CD14-positive monocyte (primary cell): Measurements from ENCODE around the gene GPR26. TPM values are rescaled to one million over a fixed set of nuclear protein-coding genes. Genes with fewer than 3 reads are reported as not detected.

Experiments used
- DNase-seq, 3 donors: peaks; one replicate each; pipeline ENCODE4 v3.0.0-alpha.2; 2011 to 2022
- H2AFZ ChIP-seq: 2 replicates; pipeline ENCODE4 v1.6.0; 2012; ENCODE audit warnings: mild to moderate bottlenecking, low read depth, low read length, inconsistent platforms; ENCODE audit not compliant: insufficient read depth, poor library complexity, severe bottlenecking
- H3K27ac ChIP-seq, 2 donors: 1 replicate in 1 of 2; 2 replicates in 1 of 2; pipeline ENCODE4 v1.5.1; 2012 to 2013; ENCODE audit warnings: low read length in 2 of 2, control low read depth in 1 of 2, inconsistent platforms in 1 of 2, low read depth in 1 of 2, mild to moderate bottlenecking in 1 of 2
- H3K27me3 ChIP-seq, 2 donors: one replicate each; pipeline versions ENCODE4 v1.6.0 to v1.6.1; 2011 to 2013; ENCODE audit warnings: low read length in 2 of 2; ENCODE audit not compliant: control insufficient read depth in 2 of 2, insufficient read depth in 2 of 2
- H3K36me3 ChIP-seq, 2 donors: replicated peaks in 1 of 2; 1 replicate in 1 of 2; 2 replicates in 1 of 2; pipeline versions ENCODE4 v1.5.1 to v1.6.1; 2012 to 2013; ENCODE audit warnings: low read length in 2 of 2, control low read depth in 1 of 2, inconsistent platforms in 1 of 2, mild to moderate bottlenecking in 1 of 2; ENCODE audit not compliant: insufficient read depth in 2 of 2, control insufficient read depth in 1 of 2
- H3K4me1 ChIP-seq, 2 donors: 1 replicate in 1 of 2; 2 replicates in 1 of 2; pipeline versions ENCODE4 v1.5.1 to v1.6.1; 2012 to 2013; ENCODE audit warnings: low read length in 2 of 2, control low read depth in 1 of 2, inconsistent platforms in 1 of 2, mild to moderate bottlenecking in 1 of 2, moderate library complexity in 1 of 2; ENCODE audit not compliant: insufficient read depth in 2 of 2, control insufficient read depth in 1 of 2
- H3K4me2 ChIP-seq: replicated peaks from 2 replicates; pipeline ENCODE3; 2012; ENCODE audit warnings: low read length, moderate library complexity, mild to moderate bottlenecking; ENCODE audit not compliant: poor library complexity, severe bottlenecking; ENCODE audit errors: extremely low read depth
- H3K4me3 ChIP-seq, 3 experiments: fragments of 200-600 bp in 1 of 3; sonication (generic) in 1 of 3; replicated peaks in 1 of 3; 1 replicate in 2 of 3; 2 replicates in 1 of 3; pipeline ENCODE4 v1.5.1; 2011 to 2013; ENCODE audit warnings: low read length in 3 of 3, mild to moderate bottlenecking in 3 of 3, control low read depth in 2 of 3, low read depth in 2 of 3, inconsistent platforms in 1 of 3, moderate library complexity in 1 of 3
- H3K79me2 ChIP-seq: 2 replicates; pipeline ENCODE4 v1.6.0; 2012; ENCODE audit warnings: mild to moderate bottlenecking, control low read depth, inconsistent platforms, low read length, moderate library complexity; ENCODE audit not compliant: insufficient read depth
- H3K9ac ChIP-seq: 2 replicates; pipeline ENCODE4 v1.6.0; 2017; ENCODE audit warnings: low read length, mild to moderate bottlenecking; ENCODE audit not compliant: insufficient read depth, poor library complexity, severe bottlenecking
- H3K9me3 ChIP-seq, 2 donors: replicated peaks in 1 of 2; 1 replicate in 1 of 2; 2 replicates in 1 of 2; pipeline versions ENCODE4 v1.5.1 to v1.6.1; 2012 to 2013; ENCODE audit warnings: low read length in 2 of 2, control low read depth in 1 of 2; ENCODE audit not compliant: control insufficient read depth in 1 of 2, insufficient read depth in 1 of 2
- H4K20me1 ChIP-seq: 2 replicates; pipeline ENCODE4 v1.6.0; 2012; ENCODE audit warnings: mild to moderate bottlenecking, low read length, control low read depth, moderate library complexity; ENCODE audit not compliant: insufficient read depth
- H3K27ac Mint-ChIP-seq, 7 donors: one replicate each; pipeline ENCODE4 v1.8.0; 2020; ENCODE audit warnings: mild to moderate bottlenecking in 7 of 7, mixed read lengths in 7 of 7, moderate library complexity in 6 of 7, inconsistent platforms in 2 of 7
- H3K27me3 Mint-ChIP-seq, 3 donors: one replicate each; pipeline ENCODE4 v1.8.0; 2021 to 2022; ENCODE audit warnings: low read depth in 3 of 3, mild to moderate bottlenecking in 3 of 3, mixed read lengths in 3 of 3, moderate library complexity in 3 of 3, inconsistent platforms in 1 of 3
- H3K36me3 Mint-ChIP-seq, 2 donors: one replicate each; pipeline ENCODE4 v1.8.0; 2020; ENCODE audit warnings: mixed read lengths in 2 of 2, inconsistent platforms in 1 of 2, mild to moderate bottlenecking in 1 of 2
- H3K4me1 Mint-ChIP-seq: one replicate; pipeline ENCODE4 v1.8.0; 2020; ENCODE audit warnings: mild to moderate bottlenecking, mixed read lengths
- H3K4me3 Mint-ChIP-seq, 2 donors: one replicate each; pipeline ENCODE4 v1.8.0; 2020; ENCODE audit warnings: mild to moderate bottlenecking in 2 of 2, mixed read lengths in 2 of 2, moderate library complexity in 1 of 2
- H3K9me3 Mint-ChIP-seq, 7 donors: one replicate each; pipeline ENCODE4 v1.8.0; 2020 to 2022; ENCODE audit warnings: mixed read lengths in 7 of 7, mild to moderate bottlenecking in 6 of 7, moderate library complexity in 6 of 7, inconsistent platforms in 2 of 7
- CTCF ChIP-seq: fragments of 200-600 bp; IDR thresholded peaks from one replicate; pipeline ENCODE4 v1.8.0; 2022; ENCODE audit warnings: antibody characterized with exemption, mild to moderate bottlenecking
- WGBS: methylation state at CpG from one replicate; pipeline ENCODE4 v1.1.5; 2013; ENCODE audit warnings: missing lambda C conversion rate; ENCODE audit not compliant: insufficient coverage; 5-methylcytosine and 5-hydroxymethylcytosine counted together
- intact Hi-C, 2 donors: fragments of 100-400 bp; cut with micrococcal nuclease; formaldehyde crosslinking; loops; one replicate each; pipeline versions ENCODE4 v1.15.0 to v1.15.1; 2023
- polyA plus RNA-seq, 3 donors: library from polyadenylated mRNA; depleted of rRNA in 1 of 3; unstranded in 2 of 3; stranded (reverse) in 1 of 3; fragments of 300-500 nt in 2 of 3; fragments of >200 nt in 1 of 3; fragmentation: Illumina TruSeq in 2 of 3; gene quantifications; 1 replicate in 2 of 3; 2 replicates in 1 of 3; pipeline ENCODE4 v1.2.3, GENCODE V29; 2012 to 2021

GPR26 gene
- polyA plus RNA-seq, 3 donors = not detected

DNA sequence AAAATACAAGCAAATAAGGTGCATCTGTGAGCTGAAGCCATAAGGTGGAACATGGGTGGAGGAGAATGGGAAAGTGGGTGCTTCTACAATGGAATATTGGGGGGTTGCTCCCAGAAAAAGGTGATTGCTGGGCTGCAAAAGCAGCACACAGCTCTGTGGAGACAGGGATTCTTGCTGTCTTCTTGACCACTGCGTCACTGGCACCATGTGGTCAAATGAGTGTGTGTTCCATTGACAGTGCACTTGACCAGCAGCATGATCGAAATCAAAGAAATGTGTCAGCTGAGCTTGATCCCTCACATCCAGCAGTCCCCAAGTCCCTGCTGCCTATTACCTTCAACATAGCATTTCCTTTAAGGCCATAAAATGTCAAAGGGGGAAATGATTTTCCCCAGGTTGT is 56.2 kb downstream of the GPR26 start:
- no peak for TF ChIP-seq CTCF
- Mint-ChIP-seq H3K4me1 (no peaks in the 10 kb centered on the region), H3K4me3 (no peak overlapping the region), H3K27ac (no peak overlapping the region), H3K9me3 (peaks cover 0 to 12% (median 2%) of the 10 kb centered on the region in 7 donors), H3K36me3 (no peaks in the 10 kb centered on the region), H3K27me3 (peaks cover 1 to 8% (median 5%) of the 10 kb centered on the region in 3 donors)
- Histone ChIP-seq H3K4me1 (no peaks in the 10 kb centered on the region), H3K4me2 (no peak overlapping the region), H3K79me2 (no peaks in the 10 kb centered on the region), H3K9ac (no peak overlapping the region), H3K27me3 (no peaks in the 10 kb centered on the region), H3K9me3 (no peaks in the 10 kb centered on the region), H3K4me3 (no peak overlapping the region), H4K20me1 (no peaks in the 10 kb centered on the region), H2AFZ (no peak overlapping the region), H3K36me3 (no peaks in the 10 kb centered on the region), H3K27ac (no peak overlapping the region)
- WGBS = 86% methylated on average over 1 of the region's 2 CpGs
- intact Hi-C loops = no loop called here
- no peak for DNase-seq

DNA sequence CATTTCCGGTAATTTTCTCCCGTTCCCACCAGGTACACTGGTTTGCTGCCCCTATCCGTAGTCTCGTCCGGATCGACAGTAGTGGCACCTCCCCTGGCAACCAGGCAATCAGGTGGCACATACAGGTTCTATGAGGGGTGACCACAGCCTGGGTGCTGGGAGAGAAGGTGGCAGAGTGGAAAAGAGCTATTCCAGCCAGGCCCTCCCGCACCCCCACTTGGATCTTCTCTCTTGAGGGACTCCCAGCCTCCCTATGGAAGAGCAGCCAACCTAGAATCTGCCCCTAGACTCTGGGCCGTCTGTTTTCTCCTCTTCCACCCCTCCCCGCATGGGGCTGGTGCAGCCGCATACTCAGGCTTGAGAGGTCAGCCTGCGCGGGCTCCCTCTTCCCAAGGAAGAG is 58.6 kb downstream of the GPR26 start:
- intact Hi-C loops = no loop called here
- no peak overlapping the region for H3K4me2 ChIP-seq
- H2AFZ ChIP-seq = no peak overlapping the region
- peaks cover 1 to 6% (median 5%) of the 10 kb centered on the region in 3 donors for H3K27me3 Mint-ChIP-seq
- no peak overlapping the region for H3K27ac ChIP-seq
- H4K20me1 ChIP-seq = no peaks in the 10 kb centered on the region
- no peaks in the 10 kb centered on the region for H3K4me1 Mint-ChIP-seq
- H3K27me3 ChIP-seq = no peaks in the 10 kb centered on the region
- no peak overlapping the region for H3K9ac ChIP-seq
- no peaks in the 10 kb centered on the region for H3K4me1 ChIP-seq
- WGBS = 87% methylated on average over 12 of the region's 12 CpGs
- no peaks in the 10 kb centered on the region for H3K79me2 ChIP-seq
- no peak for TF ChIP-seq CTCF
- H3K4me3 ChIP-seq = no peak overlapping the region
- H3K4me3 Mint-ChIP-seq = no peak overlapping the region
- no peaks in the 10 kb centered on the region for H3K36me3 Mint-ChIP-seq
- H3K27ac Mint-ChIP-seq = no peak overlapping the region
- no peak for DNase-seq
- H3K9me3 Mint-ChIP-seq = peaks cover 0 to 9% (median 5%) of the 10 kb centered on the region in 7 donors
- H3K9me3 ChIP-seq = no peaks in the 10 kb centered on the region
- H3K36me3 ChIP-seq = no peaks in the 10 kb centered on the region
